ENCODE results near the gene RUSC1. TPM values are rescaled to one million over a fixed set of nuclear protein-coding genes. Genes with fewer than 3 reads are reported as not detected.
"Not testable (repeated sequence)": the region's sequence is repeated elsewhere in the genome, so short reads cannot be mapped to it uniquely, and the experiment has no call there.

RUSC1 gene
- total RNA-seq, 4 donors from 2014 or later: 13.8 to 49.1 (median 35.9) TPM

- no peak overlapping the region for H3K4me3 ChIP-seq
- H3K4me1 ChIP-seq: no peaks in the 10 kb centered on the region
- no peaks in the 10 kb centered on the region for H3K36me3 ChIP-seq
- H3K9me3 ChIP-seq: no peaks in the 10 kb centered on the region
- H3K27ac ChIP-seq: no peak overlapping the region
- TF ChIP-seq CTCF (IDR thresholded peaks at IDR 0.05): no peak
- no peak for TF ChIP-seq POLR2A (IDR thresholded peaks at IDR 0.05)
- DNase-seq: no peak
- no peaks in the 10 kb centered on the region for H3K27me3 ChIP-seq
- intact Hi-C loops (cut with DNase I; ENCODE audit: low total_unique reads): no loop called here
Observed at GRCh38 chr1:155287987-155288543, 32.6 kb upstream of the RUSC1 start.

- H3K4me1 ChIP-seq; H3K4me3 ChIP-seq; H3K27ac ChIP-seq; DNase-seq; H3K9me3 ChIP-seq; H3K27me3 ChIP-seq; H3K36me3 ChIP-seq; intact Hi-C loops (cut with DNase I; ENCODE audit: low total_unique reads): not testable (repeated sequence)
Observed at GRCh38 chr1:155291006-155291405, 29.7 kb upstream of the RUSC1 start.

- no peak for DNase-seq
- intact Hi-C loops (cut with DNase I; ENCODE audit: low total_unique reads): no loop called here
- H3K4me1 ChIP-seq: no peaks in the 10 kb centered on the region
- peaks cover 5 to 9% of the 10 kb centered on the region in 2 donors for H3K27me3 ChIP-seq
- no peaks in the 10 kb centered on the region for H3K36me3 ChIP-seq
- H3K4me3 ChIP-seq: no peak overlapping the region
- TF ChIP-seq POLR2A (IDR thresholded peaks at IDR 0.05) (no peak), CTCF (IDR thresholded peaks at IDR 0.05) (no peak)
- no peaks in the 10 kb centered on the region for H3K9me3 ChIP-seq
- no peak overlapping the region for H3K27ac ChIP-seq
Observed at GRCh38 chr1:155293086-155293749, 27.5 kb upstream of the RUSC1 start.

- Histone ChIP-seq H3K27ac (no peak overlapping the region), H3K36me3 (no peaks in the 10 kb centered on the region), H3K4me1 (no peaks in the 10 kb centered on the region), H3K4me3 (no peak overlapping the region), H3K9me3 (no peaks in the 10 kb centered on the region), H3K27me3 (peaks cover 5 to 9% of the 10 kb centered on the region in 2 donors)
- intact Hi-C loops (cut with DNase I; ENCODE audit: low total_unique reads): no loop called here
- no peak for DNase-seq
- no peak for TF ChIP-seq CTCF (IDR thresholded peaks at IDR 0.05)
Observed at GRCh38 chr1:155294520-155295182, 26.0 kb upstream of the RUSC1 start.

GRCh38 chr1:155295183-155295941 is 25.3 kb upstream of the RUSC1 start:
- Histone ChIP-seq H3K36me3 (no peaks in the 10 kb centered on the region), H3K4me1 (no peaks in the 10 kb centered on the region), H3K9me3 (no peaks in the 10 kb centered on the region), H3K27ac (no peak overlapping the region), H3K27me3 (peaks cover 5 to 9% of the 10 kb centered on the region in 2 donors), H3K4me3 (no peak overlapping the region)
- TF ChIP-seq POLR2A (IDR thresholded peaks at IDR 0.05): no peak
- TF ChIP-seq CTCF (IDR thresholded peaks at IDR 0.05): no peak
- intact Hi-C loops (cut with DNase I; ENCODE audit: low total_unique reads): no loop called here
- no peak for DNase-seq

Data from uterus (tissue), 4 donors.